GM23338 (cell line): ENCODE results near the gene STARD13. TPM values are rescaled to one million over a fixed set of nuclear protein-coding genes. Genes with fewer than 3 reads are reported as not detected.

ENCODE experiments used
- ATAC-seq: fragments of 200-7000 bp; cut with Tn5 transposase; 3 replicates; pipeline ENCODE4 v1.9.1; 2020
- DNase-seq: peaks from one replicate; pipeline ENCODE4 v3.0.0-alpha.2; 2015; ENCODE audit warnings: low spot score
- H2AFZ ChIP-seq: fragments of 200-600 bp; sonication (generic); 2 replicates; pipeline ENCODE4 v1.8.0; 2016; ENCODE audit warnings: antibody characterized with exemption, mild to moderate bottlenecking, moderate library complexity
- H3F3A ChIP-seq: fragments of 200-600 bp; sonication (generic); replicated peaks from 2 replicates; pipeline ENCODE4 v1.8.0; 2017; ENCODE audit warnings: antibody characterized with exemption, mixed run types, low read depth
- H3K27ac ChIP-seq: fragments of 200-600 bp; sonication (generic); 2 replicates; pipeline ENCODE4 v1.6.1; 2016; ENCODE audit warnings: low read depth
- H3K27me3 ChIP-seq: fragments of 200-600 bp; sonication (generic); 2 replicates; pipeline ENCODE4 v1.8.0; 2016; ENCODE audit warnings: mild to moderate bottlenecking, mixed run types, moderate library complexity; ENCODE audit not compliant: insufficient read depth
- H3K36me3 ChIP-seq: fragments of 200-600 bp; sonication (generic); 2 replicates; pipeline ENCODE4 v1.8.0; 2016; ENCODE audit warnings: mild to moderate bottlenecking; ENCODE audit not compliant: insufficient read depth
- H3K4me1 ChIP-seq: fragments of 200-600 bp; sonication (generic); 2 replicates; pipeline ENCODE4 v1.8.0; 2016; ENCODE audit warnings: mild to moderate bottlenecking, moderate library complexity; ENCODE audit not compliant: insufficient read depth
- H3K4me2 ChIP-seq: fragments of 200-600 bp; sonication (generic); 2 replicates; pipeline ENCODE4 v1.7.1; 2017; ENCODE audit warnings: mixed run types
- H3K4me3 ChIP-seq: fragments of 200-600 bp; sonication (generic); 2 replicates; pipeline ENCODE4 v1.6.1; 2016; ENCODE audit warnings: mixed run types
- H3K79me2 ChIP-seq: fragments of 200-600 bp; sonication (generic); replicated peaks from 2 replicates; pipeline ENCODE4 v1.8.0; 2017; ENCODE audit warnings: mild to moderate bottlenecking; ENCODE audit not compliant: insufficient read depth
- H3K9me2 ChIP-seq: fragments of 200-600 bp; sonication (generic); 2 replicates; pipeline ENCODE4 v1.8.0; 2017; ENCODE audit not compliant: insufficient read depth
- H4K20me1 ChIP-seq: fragments of 200-600 bp; sonication (generic); replicated peaks from 2 replicates; pipeline ENCODE4 v1.8.0; 2017; ENCODE audit warnings: mild to moderate bottlenecking; ENCODE audit not compliant: insufficient read depth
- H3K27ac Mint-ChIP-seq: 2 replicates; pipeline ENCODE4 v1.8.0; 2020; ENCODE audit warnings: inconsistent platforms, mild to moderate bottlenecking, moderate library complexity, mixed read lengths
- H3K27me3 Mint-ChIP-seq: 3 replicates; pipeline ENCODE4 v1.8.0; 2022; ENCODE audit warnings: low read depth, mild to moderate bottlenecking, moderate library complexity, mixed read lengths, inconsistent platforms; ENCODE audit not compliant: insufficient read depth, poor library complexity
- H3K36me3 Mint-ChIP-seq: 3 replicates; pipeline ENCODE4 v1.8.0; 2021; ENCODE audit warnings: low read depth, mild to moderate bottlenecking, inconsistent platforms, moderate library complexity, mixed read lengths
- H3K4me1 Mint-ChIP-seq: 3 replicates; pipeline ENCODE4 v1.8.0; 2020; ENCODE audit warnings: mild to moderate bottlenecking, inconsistent platforms, mixed read lengths
- H3K4me3 Mint-ChIP-seq: 3 replicates; pipeline ENCODE4 v1.8.0; 2021; ENCODE audit warnings: moderate library complexity, mild to moderate bottlenecking, inconsistent platforms, mixed read lengths
- H3K9me3 Mint-ChIP-seq: 3 replicates; pipeline ENCODE4 v1.8.0; 2020; ENCODE audit warnings: moderate library complexity, mild to moderate bottlenecking, inconsistent platforms, mixed read lengths
- CREB1 ChIP-seq: fragments of 250-450 bp; sonication (Bioruptor Pico); IDR thresholded peaks from 2 replicates; pipeline ENCODE4 v1.5.0; 2020; ENCODE audit warnings: low read depth, mild to moderate bottlenecking, moderate library complexity
- EZH2phosphoT487 ChIP-seq: fragments of 200-600 bp; sonication (generic); IDR thresholded peaks from one replicate; pipeline ENCODE4 v1.8.1; 2018; ENCODE audit warnings: antibody characterized with exemption; ENCODE audit not compliant: unreplicated experiment
- JUNB ChIP-seq: IDR thresholded peaks from one replicate; pipeline ENCODE4 v1.6.1; 2016; ENCODE audit warnings: antibody characterized with exemption; ENCODE audit not compliant: unreplicated experiment
- NANOG ChIP-seq: IDR thresholded peaks from 2 replicates; pipeline ENCODE4 v1.6.1; 2016; ENCODE audit warnings: antibody characterized with exemption, borderline replicate concordance
- POLR2AphosphoS5 ChIP-seq: IDR thresholded peaks from 2 replicates; pipeline ENCODE4 v1.6.1; 2016; ENCODE audit warnings: antibody characterized with exemption, low read depth
- ZNF114 ChIP-seq: fragments of 250-450 bp; sonication (Bioruptor Pico); IDR thresholded peaks from 2 replicates; pipeline ENCODE4 v1.5.0; 2020; ENCODE audit warnings: mild to moderate bottlenecking, moderate library complexity
- ZNF331 ChIP-seq: fragments of 250-450 bp; sonication (Bioruptor Pico); IDR thresholded peaks from 2 replicates; pipeline ENCODE4 v1.5.0; 2020; ENCODE audit warnings: low read depth, mild to moderate bottlenecking, moderate library complexity
- polyA plus RNA-seq: library from polyadenylated mRNA; unstranded; fragments of >200 nt; fragmentation: Nextera tagmentation; extraction: Ambion mirVana; gene quantifications from 2 replicates; pipeline ENCODE4 v1.2.1, GENCODE V29; 2016
- total RNA-seq: library from RNA; depleted of rRNA; stranded (reverse); fragments of >200 nt; shearing (Covaris generic); gene quantifications from 2 replicates; pipeline ENCODE4 v1.2.3, GENCODE V29; 2014
- TF ChIP-seq, protein P1 (sequence below), 2 experiments: fragments of 200-600 bp in 1 of 2; sonication (generic) in 1 of 2; conservative IDR thresholded peaks; 2 replicates each; pipeline versions ENCODE4 v1.5.1 to v1.6.1; 2016 to 2017; ENCODE audit warnings: antibody characterized with exemption in 2 of 2, low read depth in 2 of 2, mild to moderate bottlenecking in 2 of 2, moderate library complexity in 1 of 2
- TF ChIP-seq, protein P2 (sequence below): IDR thresholded peaks from 2 replicates; pipeline ENCODE4 v1.6.1; 2016; ENCODE audit warnings: antibody characterized with exemption
- TF ChIP-seq, protein P3 (sequence below): IDR thresholded peaks from one replicate; pipeline ENCODE4 v1.6.1; 2018; ENCODE audit warnings: antibody characterized with exemption; ENCODE audit not compliant: unreplicated experiment

Gene STARD13
- total and polyA plus RNA-seq, 2 experiments from 2014 or later: 3.2 to 5.2 TPM

DNA sequence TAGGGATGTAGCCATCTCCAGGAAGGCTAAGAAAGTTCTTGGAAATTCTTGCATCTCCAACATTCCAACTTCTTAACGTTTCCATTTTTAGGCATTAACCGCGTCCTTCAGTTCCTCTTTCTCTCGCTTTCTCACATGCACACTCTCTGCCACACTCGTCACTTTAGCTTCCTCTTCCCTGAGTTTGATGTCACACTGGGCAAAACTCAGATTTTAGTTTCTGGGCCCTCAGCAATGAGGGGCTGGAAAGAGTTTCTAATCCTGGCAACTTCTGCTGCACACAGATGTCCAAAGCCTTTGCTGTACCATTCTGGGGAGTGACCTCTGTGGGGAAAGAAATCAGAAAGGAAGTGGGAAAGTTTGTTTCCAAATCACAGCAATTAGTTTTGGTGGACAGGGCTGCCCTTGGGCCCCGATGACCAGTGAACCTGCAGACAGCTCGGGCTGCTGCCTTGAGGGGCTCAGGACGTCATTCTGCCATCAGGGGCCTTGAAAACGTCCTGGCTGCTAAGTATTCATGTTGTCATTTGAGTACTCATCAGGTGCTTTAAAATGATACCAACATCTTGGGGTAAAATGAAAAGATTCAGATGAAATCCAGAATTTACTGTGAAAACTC is 180.1 kb downstream of the STARD13 start:
- H3K4me1 Mint-ChIP-seq: no peaks in the 10 kb centered on the region; the same call in 2 of the 3 replicates
- Histone ChIP-seq H3K27me3 (no peaks in the 10 kb centered on the region), H3K27ac (no peak overlapping the region), H4K20me1 (no peaks in the 10 kb centered on the region), H3K9me2 (0 out of 2 replicates have a peak, but pooled peaks cover 7% of the 10 kb centered on the region), H3K36me3 (no peaks in the 10 kb centered on the region), H3K4me1 (no peaks in the 10 kb centered on the region), H3K4me2 (no peak overlapping the region), H3F3A (no peaks in the 10 kb centered on the region), H3K79me2 (no peaks in the 10 kb centered on the region), H3K4me3 (no peak overlapping the region), H2AFZ (no peak overlapping the region)
- ATAC-seq (no peak), DNase-seq (no peak)
- no peak overlapping the region for H3K27ac Mint-ChIP-seq
- no peaks in the 10 kb centered on the region for H3K27me3 Mint-ChIP-seq
- TF ChIP-seq NANOG (no peak), JUNB (no peak), ZNF331 (CRISPR knock-in tag) (no peak), POLR2AphosphoS5 (no peak), EZH2phosphoT487 (no peak)
- TF ChIP-seq, protein P1, sequence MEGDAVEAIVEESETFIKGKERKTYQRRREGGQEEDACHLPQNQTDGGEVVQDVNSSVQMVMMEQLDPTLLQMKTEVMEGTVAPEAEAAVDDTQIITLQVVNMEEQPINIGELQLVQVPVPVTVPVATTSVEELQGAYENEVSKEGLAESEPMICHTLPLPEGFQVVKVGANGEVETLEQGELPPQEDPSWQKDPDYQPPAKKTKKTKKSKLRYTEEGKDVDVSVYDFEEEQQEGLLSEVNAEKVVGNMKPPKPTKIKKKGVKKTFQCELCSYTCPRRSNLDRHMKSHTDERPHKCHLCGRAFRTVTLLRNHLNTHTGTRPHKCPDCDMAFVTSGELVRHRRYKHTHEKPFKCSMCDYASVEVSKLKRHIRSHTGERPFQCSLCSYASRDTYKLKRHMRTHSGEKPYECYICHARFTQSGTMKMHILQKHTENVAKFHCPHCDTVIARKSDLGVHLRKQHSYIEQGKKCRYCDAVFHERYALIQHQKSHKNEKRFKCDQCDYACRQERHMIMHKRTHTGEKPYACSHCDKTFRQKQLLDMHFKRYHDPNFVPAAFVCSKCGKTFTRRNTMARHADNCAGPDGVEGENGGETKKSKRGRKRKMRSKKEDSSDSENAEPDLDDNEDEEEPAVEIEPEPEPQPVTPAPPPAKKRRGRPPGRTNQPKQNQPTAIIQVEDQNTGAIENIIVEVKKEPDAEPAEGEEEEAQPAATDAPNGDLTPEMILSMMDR (conservative IDR thresholded peaks at IDR 0.05; ENCODE audit: low read depth in 2 of 2): no peak
- TF ChIP-seq, protein P2, sequence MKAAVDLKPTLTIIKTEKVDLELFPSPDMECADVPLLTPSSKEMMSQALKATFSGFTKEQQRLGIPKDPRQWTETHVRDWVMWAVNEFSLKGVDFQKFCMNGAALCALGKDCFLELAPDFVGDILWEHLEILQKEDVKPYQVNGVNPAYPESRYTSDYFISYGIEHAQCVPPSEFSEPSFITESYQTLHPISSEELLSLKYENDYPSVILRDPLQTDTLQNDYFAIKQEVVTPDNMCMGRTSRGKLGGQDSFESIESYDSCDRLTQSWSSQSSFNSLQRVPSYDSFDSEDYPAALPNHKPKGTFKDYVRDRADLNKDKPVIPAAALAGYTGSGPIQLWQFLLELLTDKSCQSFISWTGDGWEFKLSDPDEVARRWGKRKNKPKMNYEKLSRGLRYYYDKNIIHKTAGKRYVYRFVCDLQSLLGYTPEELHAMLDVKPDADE: no peak
- H3K36me3 Mint-ChIP-seq: 0 out of 3 replicates have a peak, but pooled peaks cover 2% of the 10 kb centered on the region
- no peak overlapping the region for H3K4me3 Mint-ChIP-seq
- H3K9me3 Mint-ChIP-seq: no peaks in the 10 kb centered on the region

DNA sequence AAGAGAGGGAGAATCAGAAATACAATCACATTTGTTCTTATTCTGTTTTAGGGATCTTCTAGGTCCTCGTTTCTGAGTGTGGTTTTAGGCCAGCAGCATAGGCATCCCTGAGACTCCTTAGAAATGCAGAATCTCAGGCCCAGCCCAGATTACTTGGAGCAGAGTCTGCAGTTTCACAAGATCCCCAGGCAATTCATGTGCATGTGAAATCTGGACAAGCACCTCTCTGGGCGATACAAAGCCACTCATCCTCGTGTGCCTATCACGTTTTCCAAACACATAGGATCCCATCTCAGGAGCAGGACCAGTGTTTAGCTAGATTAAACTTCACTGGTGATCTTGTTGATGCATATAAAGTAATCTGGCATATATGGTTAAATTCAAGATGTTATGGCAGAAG is 182.1 kb downstream of the STARD13 start:
- H3K4me3 Mint-ChIP-seq: no peak overlapping the region
- no peaks in the 10 kb centered on the region for H3K4me1 ChIP-seq
- no peak overlapping the region for H2AFZ ChIP-seq
- no peaks in the 10 kb centered on the region for H3F3A ChIP-seq
- H3K27me3 ChIP-seq: no peaks in the 10 kb centered on the region
- no peak overlapping the region for H3K27ac Mint-ChIP-seq
- DNase-seq (no peak), ATAC-seq (no peak)
- H3K79me2 ChIP-seq: no peaks in the 10 kb centered on the region
- H3K4me3 ChIP-seq: no peak overlapping the region
- H3K9me2 ChIP-seq: 0 out of 2 replicates have a peak, but pooled peaks cover under 1% of the 10 kb centered on the region
- no peaks in the 10 kb centered on the region; the same call in 2 of the 3 replicates for H3K4me1 Mint-ChIP-seq
- no peaks in the 10 kb centered on the region for H3K27me3 Mint-ChIP-seq
- H3K36me3 Mint-ChIP-seq: no peaks in the 10 kb centered on the region
- no peak overlapping the region for H3K27ac ChIP-seq
- no peaks in the 10 kb centered on the region for H4K20me1 ChIP-seq
- TF ChIP-seq, protein P2: no peak
- TF ChIP-seq ZNF114 (no peak), ZNF331 (CRISPR knock-in tag) (no peak), POLR2AphosphoS5 (no peak), CREB1 (CRISPR knock-in tag) (no peak)
- TF ChIP-seq, protein P3, sequence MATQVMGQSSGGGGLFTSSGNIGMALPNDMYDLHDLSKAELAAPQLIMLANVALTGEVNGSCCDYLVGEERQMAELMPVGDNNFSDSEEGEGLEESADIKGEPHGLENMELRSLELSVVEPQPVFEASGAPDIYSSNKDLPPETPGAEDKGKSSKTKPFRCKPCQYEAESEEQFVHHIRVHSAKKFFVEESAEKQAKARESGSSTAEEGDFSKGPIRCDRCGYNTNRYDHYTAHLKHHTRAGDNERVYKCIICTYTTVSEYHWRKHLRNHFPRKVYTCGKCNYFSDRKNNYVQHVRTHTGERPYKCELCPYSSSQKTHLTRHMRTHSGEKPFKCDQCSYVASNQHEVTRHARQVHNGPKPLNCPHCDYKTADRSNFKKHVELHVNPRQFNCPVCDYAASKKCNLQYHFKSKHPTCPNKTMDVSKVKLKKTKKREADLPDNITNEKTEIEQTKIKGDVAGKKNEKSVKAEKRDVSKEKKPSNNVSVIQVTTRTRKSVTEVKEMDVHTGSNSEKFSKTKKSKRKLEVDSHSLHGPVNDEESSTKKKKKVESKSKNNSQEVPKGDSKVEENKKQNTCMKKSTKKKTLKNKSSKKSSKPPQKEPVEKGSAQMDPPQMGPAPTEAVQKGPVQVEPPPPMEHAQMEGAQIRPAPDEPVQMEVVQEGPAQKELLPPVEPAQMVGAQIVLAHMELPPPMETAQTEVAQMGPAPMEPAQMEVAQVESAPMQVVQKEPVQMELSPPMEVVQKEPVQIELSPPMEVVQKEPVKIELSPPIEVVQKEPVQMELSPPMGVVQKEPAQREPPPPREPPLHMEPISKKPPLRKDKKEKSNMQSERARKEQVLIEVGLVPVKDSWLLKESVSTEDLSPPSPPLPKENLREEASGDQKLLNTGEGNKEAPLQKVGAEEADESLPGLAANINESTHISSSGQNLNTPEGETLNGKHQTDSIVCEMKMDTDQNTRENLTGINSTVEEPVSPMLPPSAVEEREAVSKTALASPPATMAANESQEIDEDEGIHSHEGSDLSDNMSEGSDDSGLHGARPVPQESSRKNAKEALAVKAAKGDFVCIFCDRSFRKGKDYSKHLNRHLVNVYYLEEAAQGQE: no peak
- TF ChIP-seq, protein P1 (conservative IDR thresholded peaks at IDR 0.05; ENCODE audit: low read depth in 2 of 2): no peak
- H3K9me3 Mint-ChIP-seq: no peaks in the 10 kb centered on the region; the same call in 2 of the 3 replicates
- no peaks in the 10 kb centered on the region for H3K36me3 ChIP-seq
- H3K4me2 ChIP-seq: no peak overlapping the region
